Cardiac fibroblast (primary cell): ENCODE measurements around the gene LRRN2.

Source experiments
- DNase-seq, 2 donors: peaks; one replicate each; pipeline versions ENCODE4 v3.0.0 to v3.0.0-alpha.2; 2010; ENCODE audit warnings: low read depth in 2 of 2
- H3K4me3 ChIP-seq, 2 donors: replicated peaks in 1 of 2; 1 replicate in 1 of 2; 2 replicates in 1 of 2; pipeline ENCODE4 v1.5.1; 2011; ENCODE audit warnings: low read depth in 2 of 2, low read length in 2 of 2, mild to moderate bottlenecking in 2 of 2, moderate library complexity in 1 of 2
- CTCF ChIP-seq: IDR thresholded peaks from one replicate; pipeline ENCODE4 v1.5.1; 2011; ENCODE audit warnings: low read depth, mild to moderate bottlenecking, low read length, inconsistent platforms

LRRN2 gene

GRCh38 chr1:204684206-204684570, 1.4 kb downstream of the LRRN2 start:
- no peak overlapping the region for H3K4me3 ChIP-seq
- no peak for TF ChIP-seq CTCF
- no peak for DNase-seq

GRCh38 chr1:204683284-204684205, 2.0 kb downstream of the LRRN2 start:
- no peak overlapping the region for H3K4me3 ChIP-seq
- no peak for DNase-seq
- TF ChIP-seq CTCF = no peak

GRCh38 chr1:204680461-204680860, 5.1 kb downstream of the LRRN2 start:
- no peak for TF ChIP-seq CTCF
- no peak for DNase-seq
- H3K4me3 ChIP-seq = no peak overlapping the region

GRCh38 chr1:204680051-204680450, 5.5 kb downstream of the LRRN2 start:
- no peak for DNase-seq
- TF ChIP-seq CTCF = no peak
- no peak overlapping the region for H3K4me3 ChIP-seq

- DNase-seq = no peak
- H3K4me3 ChIP-seq = no peak overlapping the region
- TF ChIP-seq CTCF = no peak
Observed at GRCh38 chr1:204678721-204679475, 6.6 kb downstream of the LRRN2 start.

GRCh38 chr1:204677864-204678263, 7.7 kb downstream of the LRRN2 start:
- DNase-seq = no peak
- H3K4me3 ChIP-seq = no peak overlapping the region
- TF ChIP-seq CTCF = no peak
